ENCODE measurements around the gene CWC15.
"Not testable (repeated sequence)": the region's sequence is repeated elsewhere in the genome, so short reads cannot be mapped to it uniquely, and the experiment has no call there.

The CWC15 gene

DNA sequence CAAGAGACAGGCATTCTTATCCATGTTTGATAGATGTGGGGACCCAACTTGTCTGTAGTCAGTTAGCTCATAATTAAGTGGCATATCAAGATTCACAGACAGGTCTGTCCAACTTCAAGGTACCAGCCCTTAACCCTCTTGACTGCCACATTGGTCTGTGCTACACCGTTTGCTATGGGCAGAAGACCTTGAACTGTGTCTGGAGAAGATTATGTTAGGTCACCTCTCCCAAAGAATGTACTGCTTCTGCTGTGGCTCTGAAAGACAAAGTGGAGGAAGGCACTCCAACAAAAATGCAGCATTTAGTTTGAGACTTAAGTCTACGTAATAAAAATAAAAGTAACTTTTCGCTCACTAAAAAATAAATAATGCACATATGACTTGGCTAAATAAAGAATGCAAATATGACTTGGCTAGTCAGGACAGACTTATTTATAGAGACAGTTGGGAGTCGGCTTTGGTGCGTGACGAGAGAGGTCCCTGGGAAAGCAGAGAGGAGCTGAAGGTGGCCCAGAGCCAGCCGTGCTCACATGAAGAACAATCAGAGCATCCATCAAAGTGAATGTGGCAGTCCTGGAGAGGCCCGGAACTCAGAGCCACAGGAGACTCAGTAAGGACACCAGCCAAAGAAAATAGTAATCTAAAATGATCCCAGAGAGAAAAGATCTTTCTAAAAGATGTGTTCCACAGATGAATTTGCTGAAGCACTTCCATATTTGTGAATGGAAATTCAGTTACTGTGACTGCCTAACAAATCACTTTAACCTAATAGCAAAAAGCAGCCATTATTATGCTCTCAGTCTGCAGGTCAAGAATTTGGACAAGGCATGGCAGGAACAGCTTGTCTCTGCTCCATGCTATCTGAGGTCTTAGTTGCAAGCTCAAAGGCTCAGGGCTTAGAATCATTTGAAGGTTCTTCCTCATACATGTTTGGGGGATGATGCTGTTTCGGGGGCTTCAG, 35.0 kb downstream of the CWC15 start:
- TF ChIP-seq, protein P1, sequence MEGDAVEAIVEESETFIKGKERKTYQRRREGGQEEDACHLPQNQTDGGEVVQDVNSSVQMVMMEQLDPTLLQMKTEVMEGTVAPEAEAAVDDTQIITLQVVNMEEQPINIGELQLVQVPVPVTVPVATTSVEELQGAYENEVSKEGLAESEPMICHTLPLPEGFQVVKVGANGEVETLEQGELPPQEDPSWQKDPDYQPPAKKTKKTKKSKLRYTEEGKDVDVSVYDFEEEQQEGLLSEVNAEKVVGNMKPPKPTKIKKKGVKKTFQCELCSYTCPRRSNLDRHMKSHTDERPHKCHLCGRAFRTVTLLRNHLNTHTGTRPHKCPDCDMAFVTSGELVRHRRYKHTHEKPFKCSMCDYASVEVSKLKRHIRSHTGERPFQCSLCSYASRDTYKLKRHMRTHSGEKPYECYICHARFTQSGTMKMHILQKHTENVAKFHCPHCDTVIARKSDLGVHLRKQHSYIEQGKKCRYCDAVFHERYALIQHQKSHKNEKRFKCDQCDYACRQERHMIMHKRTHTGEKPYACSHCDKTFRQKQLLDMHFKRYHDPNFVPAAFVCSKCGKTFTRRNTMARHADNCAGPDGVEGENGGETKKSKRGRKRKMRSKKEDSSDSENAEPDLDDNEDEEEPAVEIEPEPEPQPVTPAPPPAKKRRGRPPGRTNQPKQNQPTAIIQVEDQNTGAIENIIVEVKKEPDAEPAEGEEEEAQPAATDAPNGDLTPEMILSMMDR (IDR thresholded peaks at IDR 0.05; ENCODE audit: control insufficient read depth, extremely low read depth, insufficient read depth), result no peak
- no peak overlapping the region for H3K4me3 ChIP-seq (ENCODE audit: low read depth, low read length)
- DNase-seq (ENCODE audit: low read depth), result peak; percentile 52

DNA sequence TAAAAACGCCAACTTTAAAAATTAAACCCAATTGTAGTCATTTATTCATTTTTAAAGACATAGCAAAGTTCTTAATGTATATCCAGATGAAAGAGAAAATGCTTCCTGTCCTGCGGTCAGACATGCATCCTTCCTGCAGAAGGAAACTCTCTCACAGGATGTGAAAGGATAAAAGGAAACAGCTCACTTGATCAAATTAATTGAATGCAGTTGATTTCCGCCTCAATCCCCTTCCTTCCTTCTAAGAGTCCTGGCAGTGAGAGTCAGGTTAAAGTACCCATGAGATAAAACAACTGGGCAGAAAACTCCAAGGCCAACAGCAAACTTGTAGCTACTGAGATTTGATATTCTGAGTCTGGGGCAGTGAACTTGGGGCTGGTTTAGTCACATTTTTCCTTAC, 38.5 kb downstream of the CWC15 start:
- DNase-seq (ENCODE audit: low read depth), result no peak
- no peak overlapping the region for H3K4me3 ChIP-seq (ENCODE audit: low read depth, low read length)
- TF ChIP-seq, protein P1 (IDR thresholded peaks at IDR 0.05; ENCODE audit: control insufficient read depth, extremely low read depth, insufficient read depth), result no peak

DNA sequence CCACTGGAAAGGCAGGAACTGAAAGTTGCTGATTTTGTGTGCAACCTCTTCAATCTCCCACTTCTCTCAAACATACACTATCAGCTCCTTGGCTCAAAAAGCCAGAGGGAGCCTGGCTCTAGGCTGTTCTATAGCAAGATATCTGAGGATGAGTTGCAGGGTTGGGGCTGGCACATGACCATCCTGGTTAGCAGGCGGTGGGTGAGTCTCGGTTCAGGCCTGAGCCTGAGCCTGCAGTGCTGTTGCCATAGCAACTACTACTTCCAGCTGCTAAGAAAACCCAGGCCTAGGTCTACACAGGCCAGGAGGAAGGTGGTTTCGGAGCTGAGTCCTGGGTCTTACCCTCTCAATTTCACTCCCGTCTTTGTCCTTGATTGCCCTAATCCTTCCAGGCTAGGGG, 39.0 kb downstream of the CWC15 start:
- H3K4me3 ChIP-seq (ENCODE audit: low read depth, low read length), result no peak overlapping the region
- TF ChIP-seq, protein P1 (IDR thresholded peaks at IDR 0.05; ENCODE audit: control insufficient read depth, extremely low read depth, insufficient read depth), result no peak
- DNase-seq (ENCODE audit: low read depth), result no peak

GRCh38 chr11:94933223-94934130, 39.9 kb downstream of the CWC15 start:
- DNase-seq (ENCODE audit: low read depth), result no peak
- TF ChIP-seq, protein P1 (IDR thresholded peaks at IDR 0.05; ENCODE audit: control insufficient read depth, extremely low read depth, insufficient read depth), result no peak
- no peak overlapping the region for H3K4me3 ChIP-seq (ENCODE audit: low read depth, low read length)

- H3K4me3 ChIP-seq (ENCODE audit: low read depth, low read length), result no peak overlapping the region
- DNase-seq (ENCODE audit: low read depth), result no peak
- TF ChIP-seq, protein P1 (IDR thresholded peaks at IDR 0.05; ENCODE audit: control insufficient read depth, extremely low read depth, insufficient read depth), result no peak
Observed at GRCh38 chr11:94932503-94932902, 40.9 kb downstream of the CWC15 start.

GRCh38 chr11:94932072-94932471, 41.3 kb downstream of the CWC15 start:
- DNase-seq (ENCODE audit: low read depth), result not testable (repeated sequence)

More at GRCh38 chr11:94932072-94932471, 41.3 kb downstream of the CWC15 start:
- H3K4me3 ChIP-seq (ENCODE audit: low read depth, low read length), result not testable (repeated sequence)

All from LNCaP clone FGC (cell line).